Epithelial cell of proximal tubule (primary cell): ENCODE results near the gene ZNF680. TPM values are rescaled to one million over a fixed set of nuclear protein-coding genes. Genes with fewer than 3 reads are reported as not detected.
"Not testable (repeated sequence)": the region's sequence is repeated elsewhere in the genome, so short reads cannot be mapped to it uniquely, and the experiment has no call there.

Experiments used
- DNase-seq: peaks from one replicate; pipeline ENCODE4 v3.0.0-alpha.2; 2011; ENCODE audit warnings: low read depth
- H3K4me3 ChIP-seq: 2 replicates; pipeline ENCODE4 v1.5.1; 2011; ENCODE audit warnings: low read depth, mild to moderate bottlenecking, low read length
- total RNA-seq: library from RNA; depleted of rRNA; stranded (reverse); fragments of >200 nt; gene quantifications from 2 replicates; pipeline ENCODE4 v1.2.3, GENCODE V29; 2015
- TF ChIP-seq, protein P1 (sequence below): conservative IDR thresholded peaks from 2 replicates; pipeline ENCODE4 v1.5.1; 2012; ENCODE audit warnings: low read depth, mild to moderate bottlenecking, low read length

Gene ZNF680
- total RNA-seq, 1 donor from 2014 or later, result 13.1 TPM

DNA sequence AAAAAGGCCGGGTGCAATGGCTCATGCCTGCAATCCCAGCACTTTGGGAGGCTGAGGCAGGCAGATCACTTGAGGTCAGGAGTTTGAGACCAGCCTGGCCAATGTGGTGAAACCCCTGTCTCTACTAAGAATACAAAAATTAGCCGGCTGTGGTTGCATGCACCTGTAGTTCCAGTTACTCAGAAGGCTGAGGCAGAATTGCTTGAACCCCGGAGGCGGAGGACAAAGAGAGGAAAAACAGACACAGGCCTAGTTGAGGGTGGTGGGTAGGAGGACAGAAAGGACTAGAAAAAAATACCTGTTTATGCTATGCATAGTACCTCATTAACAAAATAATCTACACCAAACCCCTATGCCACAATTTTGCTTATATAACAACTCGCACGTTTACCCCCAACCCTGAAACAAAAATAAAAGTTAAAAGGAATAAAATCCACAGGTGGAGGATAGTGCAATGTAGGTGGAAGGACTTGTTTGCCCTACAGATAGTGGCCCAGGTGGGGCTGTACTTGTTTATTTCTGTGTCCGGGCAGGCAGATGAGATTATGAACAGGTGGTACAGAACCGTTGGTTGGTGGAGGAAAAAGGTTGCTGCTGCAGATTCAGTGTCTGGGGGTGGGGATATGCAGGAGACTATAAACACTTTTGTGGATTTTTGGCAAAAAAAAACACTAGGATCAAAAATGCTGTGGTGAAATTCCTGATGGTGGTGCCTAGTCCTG, 5.1 kb downstream of the ZNF680 start:
- no peak overlapping the region for H3K4me3 ChIP-seq
- DNase-seq, result no peak
- TF ChIP-seq, protein P1, sequence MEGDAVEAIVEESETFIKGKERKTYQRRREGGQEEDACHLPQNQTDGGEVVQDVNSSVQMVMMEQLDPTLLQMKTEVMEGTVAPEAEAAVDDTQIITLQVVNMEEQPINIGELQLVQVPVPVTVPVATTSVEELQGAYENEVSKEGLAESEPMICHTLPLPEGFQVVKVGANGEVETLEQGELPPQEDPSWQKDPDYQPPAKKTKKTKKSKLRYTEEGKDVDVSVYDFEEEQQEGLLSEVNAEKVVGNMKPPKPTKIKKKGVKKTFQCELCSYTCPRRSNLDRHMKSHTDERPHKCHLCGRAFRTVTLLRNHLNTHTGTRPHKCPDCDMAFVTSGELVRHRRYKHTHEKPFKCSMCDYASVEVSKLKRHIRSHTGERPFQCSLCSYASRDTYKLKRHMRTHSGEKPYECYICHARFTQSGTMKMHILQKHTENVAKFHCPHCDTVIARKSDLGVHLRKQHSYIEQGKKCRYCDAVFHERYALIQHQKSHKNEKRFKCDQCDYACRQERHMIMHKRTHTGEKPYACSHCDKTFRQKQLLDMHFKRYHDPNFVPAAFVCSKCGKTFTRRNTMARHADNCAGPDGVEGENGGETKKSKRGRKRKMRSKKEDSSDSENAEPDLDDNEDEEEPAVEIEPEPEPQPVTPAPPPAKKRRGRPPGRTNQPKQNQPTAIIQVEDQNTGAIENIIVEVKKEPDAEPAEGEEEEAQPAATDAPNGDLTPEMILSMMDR, result no peak

DNA sequence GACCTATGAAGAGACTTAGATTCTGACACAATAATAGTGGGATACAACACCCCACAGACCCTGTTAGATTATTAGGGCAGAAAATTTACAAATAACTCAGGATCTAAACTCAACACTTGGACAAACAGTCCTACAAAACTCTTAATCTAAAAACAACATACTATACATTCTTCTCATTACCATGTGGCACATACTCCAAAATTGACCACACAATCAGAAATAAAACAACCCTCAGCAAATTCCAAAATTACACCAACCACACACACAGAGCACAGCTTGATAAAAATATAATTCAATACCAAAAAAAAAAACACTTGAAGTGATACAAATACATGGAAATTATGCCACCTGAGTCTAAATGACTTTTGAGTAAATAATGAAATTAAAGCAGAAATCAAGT, 7.8 kb downstream of the ZNF680 start:
- no peak for DNase-seq
- no peak overlapping the region for H3K4me3 ChIP-seq
- TF ChIP-seq, protein P1, result no peak

DNA sequence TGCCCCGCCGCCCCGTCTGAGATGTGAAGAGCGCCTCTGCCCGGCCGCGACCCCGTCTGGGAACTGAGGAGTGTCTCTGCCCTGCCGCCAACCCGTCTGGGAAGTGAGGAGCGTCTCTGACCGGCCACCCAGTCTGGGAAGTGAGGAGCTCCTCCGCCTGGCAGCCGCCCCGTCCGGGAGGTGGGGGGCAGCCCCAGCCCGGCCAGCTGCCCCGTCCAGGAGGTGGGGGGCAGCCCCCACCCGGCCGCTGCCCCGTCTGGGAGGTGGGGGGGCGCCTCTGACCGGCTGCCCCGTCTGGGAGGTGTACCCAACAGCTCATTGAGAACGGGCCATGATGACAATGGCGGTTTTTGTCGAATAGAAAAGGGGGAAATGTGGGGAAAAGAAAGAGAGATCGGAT, 8.7 kb downstream of the ZNF680 start:
- H3K4me3 ChIP-seq, DNase-seq: not testable (repeated sequence)

GRCh38 chr7:64551375-64552142, 11.3 kb downstream of the ZNF680 start:
- DNase-seq, result no peak
- no peak overlapping the region for H3K4me3 ChIP-seq
- TF ChIP-seq, protein P1, result no peak

- no peak overlapping the region for H3K4me3 ChIP-seq
- DNase-seq, result no peak
- TF ChIP-seq, protein P1, result no peak
Observed at GRCh38 chr7:64544010-64544409, 18.9 kb downstream of the ZNF680 start.

DNA sequence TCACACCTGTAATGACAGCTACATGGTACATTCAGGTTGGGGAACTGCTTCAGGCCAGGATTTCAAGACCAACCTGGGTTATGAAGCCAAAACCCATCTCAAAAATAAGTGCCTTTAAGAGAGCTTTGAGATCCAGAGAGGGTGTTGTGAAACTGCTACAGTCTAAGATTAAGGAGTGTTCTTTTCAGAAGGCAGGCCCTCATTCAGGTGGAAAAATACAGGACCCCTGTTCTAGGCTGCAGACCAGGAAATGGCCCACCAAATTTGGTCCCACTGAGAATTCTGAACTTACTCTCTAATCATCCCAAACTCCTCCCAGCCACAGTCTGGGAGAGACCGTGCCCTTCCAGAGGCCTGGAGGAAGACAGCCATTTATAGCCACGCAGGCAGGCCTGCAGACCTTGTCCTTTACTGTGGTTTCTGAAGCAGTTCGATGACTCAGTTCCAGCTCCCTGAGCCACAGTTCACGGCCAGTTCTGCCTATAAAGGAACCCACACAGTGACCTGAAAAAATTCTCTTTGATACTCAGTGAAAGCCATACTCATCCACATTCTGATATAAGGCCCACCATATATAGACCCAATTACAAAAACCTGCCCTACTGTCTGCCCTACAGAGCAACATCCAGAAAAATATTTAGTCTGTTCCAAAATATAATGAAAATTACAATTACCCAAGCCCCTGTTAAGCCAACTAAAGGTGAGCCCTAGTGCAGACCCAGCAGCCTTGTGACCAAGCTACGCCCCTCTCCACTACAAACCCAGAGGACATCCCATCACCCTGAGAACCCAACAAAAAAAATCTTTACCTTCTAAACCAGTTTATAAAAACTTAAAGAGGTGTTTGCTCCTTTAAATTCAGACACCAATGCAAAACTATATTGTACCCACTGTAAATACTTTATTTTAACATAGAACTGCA, 21.2 kb downstream of the ZNF680 start:
- no peak for DNase-seq
- H3K4me3 ChIP-seq, result no peak overlapping the region
- TF ChIP-seq, protein P1, result no peak

- no peak overlapping the region for H3K4me3 ChIP-seq
- TF ChIP-seq, protein P1, result no peak
- no peak for DNase-seq
Observed at GRCh38 chr7:64533756-64534155, 29.1 kb downstream of the ZNF680 start.
